Left ventricle myocardium inferior (tissue), 1 donor: ENCODE results near the gene ASB1. TPM values are rescaled to one million over a fixed set of nuclear protein-coding genes. Genes with fewer than 3 reads are reported as not detected.
"Not testable (repeated sequence)": the region's sequence is repeated elsewhere in the genome, so short reads cannot be mapped to it uniquely, and the experiment has no call there.

Experiments used
- DNase-seq: peaks from one replicate; pipeline ENCODE4 v3.0.0-alpha.2; 2020
- H3K27ac ChIP-seq: fragments of 200-600 bp; replicated peaks from 2 replicates; pipeline ENCODE4 v1.8.0; 2021
- H3K27me3 ChIP-seq: fragments of 200-600 bp; 2 replicates; pipeline ENCODE4 v1.8.0; 2021; ENCODE audit warnings: low read depth
- H3K36me3 ChIP-seq: fragments of 200-600 bp; 2 replicates; pipeline ENCODE4 v1.8.0; 2021
- H3K4me1 ChIP-seq: fragments of 200-600 bp; 2 replicates; pipeline ENCODE4 v1.8.0; 2021
- H3K4me3 ChIP-seq: fragments of 200-600 bp; 2 replicates; pipeline ENCODE4 v1.8.0; 2021; ENCODE audit warnings: mild to moderate bottlenecking, moderate library complexity
- H3K9me3 ChIP-seq: fragments of 200-600 bp; replicated peaks from 2 replicates; pipeline ENCODE4 v1.8.0; 2021
- CTCF ChIP-seq: fragments of 200-600 bp; IDR thresholded peaks from 2 replicates; pipeline ENCODE4 v1.8.0; 2021; ENCODE audit warnings: antibody characterized with exemption, mild to moderate bottlenecking, borderline replicate concordance
- intact Hi-C: fragments of 100-400 bp; cut with micrococcal nuclease; formaldehyde crosslinking; loops from one replicate; pipeline ENCODE4 v1.11.0; 2022
- total RNA-seq: library from RNA; stranded (reverse); fragmentation: NEBNext Ultra II Directional; extraction: Animal tissue kit (Norgen Biotek cat#: 25700); gene quantifications from one replicate; pipeline ENCODE4 v1.2.1, GENCODE V29; 2021
- donor health status: DM: no; HTN: yes; CAD: no; lungs with severe emphysema.

The ASB1 gene
- total RNA-seq, 1 donor from 2014 or later = 52.6 TPM

DNA sequence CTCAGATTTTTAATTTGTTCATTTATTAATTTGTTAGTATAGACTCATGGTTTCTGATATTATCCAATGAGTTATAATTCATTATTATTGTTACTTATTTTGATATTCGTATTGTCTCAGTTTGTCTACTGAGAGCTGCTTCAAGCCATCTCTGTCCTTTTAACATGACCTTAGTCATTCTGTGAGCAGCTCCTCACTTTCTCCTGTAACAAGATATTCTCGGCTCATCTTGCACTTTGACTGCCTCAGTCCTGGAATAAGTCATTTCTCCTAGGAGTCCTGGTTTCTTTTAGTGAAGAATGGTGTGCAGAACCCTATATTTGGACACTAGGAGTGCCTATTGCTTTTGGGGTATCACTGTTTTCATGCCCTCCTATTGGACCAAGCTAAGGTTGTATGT lies 13.2 kb downstream of the ASB1 start:
- intact Hi-C loops = no loop called here
- TF ChIP-seq CTCF = no peak
- H3K36me3 ChIP-seq = peaks cover 21% of the 10 kb centered on the region

GRCh38 chr2:238440331-238440730 lies 13.6 kb downstream of the ASB1 start:
- intact Hi-C loops = no loop called here
- peaks cover 21% of the 10 kb centered on the region for H3K36me3 ChIP-seq
- peaks cover 43% of the 10 kb centered on the region for H3K4me1 ChIP-seq
- H3K4me3 ChIP-seq = no peak overlapping the region
- H3K27me3 ChIP-seq = no peaks in the 10 kb centered on the region
- no peaks in the 10 kb centered on the region for H3K9me3 ChIP-seq
- TF ChIP-seq CTCF = no peak
- no peak for DNase-seq
- H3K27ac ChIP-seq = peak overlapping the region; percentile 82

More for the DNA sequence above, 13.2 kb downstream of the ASB1 start:
- Histone ChIP-seq H3K27ac (peak overlapping the region; percentile 82), H3K9me3 (no peaks in the 10 kb centered on the region), H3K4me3 (peak overlapping the region; percentile 44), H3K4me1 (peaks cover 43% of the 10 kb centered on the region), H3K27me3 (no peaks in the 10 kb centered on the region)
- no peak for DNase-seq

DNA sequence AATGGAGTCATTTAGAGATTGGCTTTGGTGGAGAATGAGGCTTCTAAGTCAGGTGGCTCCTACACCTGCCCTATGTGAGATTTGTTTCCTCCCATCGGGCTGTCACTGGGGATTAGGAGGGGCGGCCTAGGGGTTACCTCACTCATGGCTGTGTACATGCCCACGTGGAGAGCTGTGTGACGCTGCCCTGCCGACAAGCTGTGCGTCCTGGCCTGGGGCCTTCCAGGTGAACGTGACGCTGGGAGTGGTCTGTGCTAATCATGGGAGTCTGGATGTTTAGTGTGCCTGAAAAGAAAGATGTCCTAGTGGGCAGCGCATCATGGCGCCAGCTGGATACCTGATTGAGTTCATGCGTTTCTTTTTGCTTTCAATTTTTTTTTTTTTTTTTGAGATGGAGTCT lies 14.0 kb downstream of the ASB1 start:
- no peak overlapping the region for H3K4me3 ChIP-seq
- H3K9me3 ChIP-seq = no peaks in the 10 kb centered on the region
- H3K27me3 ChIP-seq = no peaks in the 10 kb centered on the region
- no peak for TF ChIP-seq CTCF
- peaks cover 21% of the 10 kb centered on the region for H3K36me3 ChIP-seq
- DNase-seq = no peak
- intact Hi-C loops = no loop called here
- H3K4me1 ChIP-seq = peaks cover 43% of the 10 kb centered on the region
- peak overlapping the region; percentile 82 for H3K27ac ChIP-seq

GRCh38 chr2:238441262-238442114 lies 14.8 kb downstream of the ASB1 start:
- Histone ChIP-seq H3K4me1 (peaks cover 43% of the 10 kb centered on the region), H3K36me3 (peaks cover 26% of the 10 kb centered on the region), H3K27ac (no peak overlapping the region), H3K9me3 (no peaks in the 10 kb centered on the region), H3K4me3 (no peak overlapping the region), H3K27me3 (no peaks in the 10 kb centered on the region)
- TF ChIP-seq CTCF = no peak
- intact Hi-C loops = no loop called here
- DNase-seq = no peak

DNA sequence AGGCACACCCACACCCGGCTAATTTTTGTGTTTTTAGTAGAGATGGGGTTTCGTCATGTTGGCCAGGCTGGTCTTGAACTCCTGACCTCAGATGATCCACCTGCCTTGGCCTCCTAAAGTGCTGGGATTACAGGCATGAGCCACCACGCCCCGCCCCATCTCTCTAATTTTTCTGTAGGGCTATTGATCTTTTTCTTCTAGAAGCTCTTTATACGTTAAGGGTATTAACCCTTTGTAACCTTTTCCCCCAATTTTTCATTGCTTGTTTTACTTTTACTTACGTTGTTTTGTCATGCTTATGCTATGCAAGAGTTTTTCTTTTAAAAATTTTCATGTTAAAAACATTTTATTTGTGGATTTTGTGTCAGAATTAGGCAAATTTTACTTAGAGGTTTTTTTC lies 15.5 kb downstream of the ASB1 start:
- H3K36me3 ChIP-seq = peaks cover 33% of the 10 kb centered on the region
- intact Hi-C loops = not testable (repeated sequence)

GRCh38 chr2:238444242-238444641 lies 17.5 kb downstream of the ASB1 start:
- Histone ChIP-seq H3K4me1 (peaks cover 48% of the 10 kb centered on the region), H3K4me3 (no peak overlapping the region), H3K27ac (no peak overlapping the region), H3K9me3 (no peaks in the 10 kb centered on the region), H3K36me3 (peaks cover 49% of the 10 kb centered on the region), H3K27me3 (no peaks in the 10 kb centered on the region)
- no peak for TF ChIP-seq CTCF
- no peak for DNase-seq
- intact Hi-C loops = no loop called here

More for the DNA sequence above, 15.5 kb downstream of the ASB1 start:
- H3K9me3 ChIP-seq, H3K27me3 ChIP-seq, H3K27ac ChIP-seq, DNase-seq, H3K4me3 ChIP-seq: not testable (repeated sequence)
- H3K4me1 ChIP-seq = peaks cover 43% of the 10 kb centered on the region
